SU-DHL-6 (cell line): ENCODE data around the gene TTC39C.

Experiments used
- CTCF ChIP-seq: fragments of 200-600 bp; sonication (generic); IDR thresholded peaks from one replicate; pipeline ENCODE4 v1.5.1; 2017; ENCODE audit warnings: antibody characterized with exemption, mild to moderate bottlenecking, low read length, moderate library complexity; ENCODE audit not compliant: insufficient read depth, poor library complexity, severe bottlenecking
- EZH2phosphoT487 ChIP-seq: fragments of 200-600 bp; sonication (generic), shearing (Covaris generic); conservative IDR thresholded peaks from 2 replicates; pipeline ENCODE4 v1.6.1; 2018; ENCODE audit warnings: mild to moderate bottlenecking, antibody characterized with exemption, low read length, moderate library complexity, mixed read lengths

GRCh38 chr18:23971097-23971440 lies 43.5 kb upstream of the TTC39C start:
- TF ChIP-seq CTCF = no peak
- TF ChIP-seq EZH2phosphoT487 = no peak
